ENCODE results near the gene TAS2R16. TPM values are rescaled to one million over a fixed set of nuclear protein-coding genes. Genes with fewer than 3 reads are reported as not detected.

The TAS2R16 gene
- total RNA-seq, 1 experiment from 2014 or later, result not detected

DNA sequence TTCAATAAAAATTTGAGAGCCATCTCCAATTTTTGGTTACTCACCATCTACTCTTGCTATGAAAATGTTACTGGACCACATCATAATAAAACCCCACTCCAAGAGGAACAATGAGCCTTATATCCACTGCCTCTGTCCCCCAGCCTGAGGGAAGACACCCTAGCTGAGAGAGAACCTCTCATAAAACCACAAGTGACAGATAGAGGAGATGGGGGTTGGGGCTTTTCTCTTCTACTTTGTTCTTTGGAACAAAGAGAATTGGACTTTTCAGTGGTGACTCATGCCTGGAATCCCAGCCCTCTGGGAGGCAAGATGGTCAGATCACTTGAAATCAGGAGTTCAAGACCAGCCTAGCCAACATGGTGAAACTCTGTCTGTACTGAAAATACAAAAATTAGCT is 27.6 kb upstream of the TAS2R16 start:
- no peaks in the 10 kb centered on the region for H3K9me2 ChIP-seq (ENCODE audit: insufficient read depth)
- H2AFZ ChIP-seq (ENCODE audit: low read depth, low read length, poor library complexity, severe bottlenecking), result no peak overlapping the region
- intact Hi-C loops (cut with micrococcal nuclease), result no loop called here
- no peak overlapping the region for H3K4me3 ChIP-seq (replicated peaks in 1 of 2; ENCODE audit: low read depth in 1 of 2, low read length in 2 of 2)
- no peaks in the 10 kb centered on the region for H3K36me3 ChIP-seq (ENCODE audit: control insufficient read depth in 1 of 2, insufficient read depth in 2 of 2, low read length in 2 of 2)
- RAD21 ChIA-PET (ENCODE audit: low non-redundant PET in 1 of 2, low total read pairs in 2 of 2, uncharacterized antibody in 2 of 2, unreplicated experiment in 2 of 2), result no interaction called here
- TF ChIP-seq EGR1 (IDR thresholded peaks at IDR 0.05; ENCODE audit: low read depth) (no peak), SRF (IDR thresholded peaks at IDR 0.05; ENCODE audit: low read depth) (no peak), CEBPB (IDR thresholded peaks at IDR 0.05; ENCODE audit: low read depth) (no peak), SIN3A (IDR thresholded peaks at IDR 0.05; ENCODE audit: low read depth) (no peak), JUND (IDR thresholded peaks at IDR 0.05) (no peak), SP1 (IDR thresholded peaks at IDR 0.05; ENCODE audit: low read depth) (no peak), POLR2A (IDR thresholded peaks at IDR 0.05; ENCODE audit: borderline replicate concordance, extremely low read depth, insufficient read depth, insufficient read length) (no peak), CBX3 (IDR thresholded peaks at IDR 0.05; ENCODE audit: low read depth) (no peak), ZFX (IDR thresholded peaks at IDR 0.05) (no peak), EZH2phosphoT487 (IDR thresholded peaks at IDR 0.05; ENCODE audit: borderline replicate concordance) (no peak), POLR2AphosphoS5 (IDR thresholded peaks at IDR 0.05; ENCODE audit: low read depth, low read length) (no peak), RAD21 (IDR thresholded peaks at IDR 0.05; ENCODE audit: low read depth) (no peak), ZNF274 (IDR thresholded peaks at IDR 0.05; ENCODE audit: low read depth, low read length) (no peak), TCF7L2 (IDR thresholded peaks at IDR 0.05; ENCODE audit: borderline replicate concordance, extremely low read depth, insufficient read depth, insufficient read length) (no peak), EZH2 (IDR thresholded peaks at IDR 0.05) (no peak), FOSL1 (IDR thresholded peaks at IDR 0.05; ENCODE audit: low read depth) (no peak), YY1 (IDR thresholded peaks at IDR 0.05; ENCODE audit: extremely low read depth, insufficient replicate concordance, low read depth, low read length) (no peak)
- TF ChIP-seq, protein P1, sequence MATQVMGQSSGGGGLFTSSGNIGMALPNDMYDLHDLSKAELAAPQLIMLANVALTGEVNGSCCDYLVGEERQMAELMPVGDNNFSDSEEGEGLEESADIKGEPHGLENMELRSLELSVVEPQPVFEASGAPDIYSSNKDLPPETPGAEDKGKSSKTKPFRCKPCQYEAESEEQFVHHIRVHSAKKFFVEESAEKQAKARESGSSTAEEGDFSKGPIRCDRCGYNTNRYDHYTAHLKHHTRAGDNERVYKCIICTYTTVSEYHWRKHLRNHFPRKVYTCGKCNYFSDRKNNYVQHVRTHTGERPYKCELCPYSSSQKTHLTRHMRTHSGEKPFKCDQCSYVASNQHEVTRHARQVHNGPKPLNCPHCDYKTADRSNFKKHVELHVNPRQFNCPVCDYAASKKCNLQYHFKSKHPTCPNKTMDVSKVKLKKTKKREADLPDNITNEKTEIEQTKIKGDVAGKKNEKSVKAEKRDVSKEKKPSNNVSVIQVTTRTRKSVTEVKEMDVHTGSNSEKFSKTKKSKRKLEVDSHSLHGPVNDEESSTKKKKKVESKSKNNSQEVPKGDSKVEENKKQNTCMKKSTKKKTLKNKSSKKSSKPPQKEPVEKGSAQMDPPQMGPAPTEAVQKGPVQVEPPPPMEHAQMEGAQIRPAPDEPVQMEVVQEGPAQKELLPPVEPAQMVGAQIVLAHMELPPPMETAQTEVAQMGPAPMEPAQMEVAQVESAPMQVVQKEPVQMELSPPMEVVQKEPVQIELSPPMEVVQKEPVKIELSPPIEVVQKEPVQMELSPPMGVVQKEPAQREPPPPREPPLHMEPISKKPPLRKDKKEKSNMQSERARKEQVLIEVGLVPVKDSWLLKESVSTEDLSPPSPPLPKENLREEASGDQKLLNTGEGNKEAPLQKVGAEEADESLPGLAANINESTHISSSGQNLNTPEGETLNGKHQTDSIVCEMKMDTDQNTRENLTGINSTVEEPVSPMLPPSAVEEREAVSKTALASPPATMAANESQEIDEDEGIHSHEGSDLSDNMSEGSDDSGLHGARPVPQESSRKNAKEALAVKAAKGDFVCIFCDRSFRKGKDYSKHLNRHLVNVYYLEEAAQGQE (IDR thresholded peaks at IDR 0.05; ENCODE audit: low read depth), result no peak
- TF ChIP-seq, protein P2, sequence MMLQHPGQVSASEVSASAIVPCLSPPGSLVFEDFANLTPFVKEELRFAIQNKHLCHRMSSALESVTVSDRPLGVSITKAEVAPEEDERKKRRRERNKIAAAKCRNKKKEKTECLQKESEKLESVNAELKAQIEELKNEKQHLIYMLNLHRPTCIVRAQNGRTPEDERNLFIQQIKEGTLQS (IDR thresholded peaks at IDR 0.05), result no peak
- TF ChIP-seq, protein P3, sequence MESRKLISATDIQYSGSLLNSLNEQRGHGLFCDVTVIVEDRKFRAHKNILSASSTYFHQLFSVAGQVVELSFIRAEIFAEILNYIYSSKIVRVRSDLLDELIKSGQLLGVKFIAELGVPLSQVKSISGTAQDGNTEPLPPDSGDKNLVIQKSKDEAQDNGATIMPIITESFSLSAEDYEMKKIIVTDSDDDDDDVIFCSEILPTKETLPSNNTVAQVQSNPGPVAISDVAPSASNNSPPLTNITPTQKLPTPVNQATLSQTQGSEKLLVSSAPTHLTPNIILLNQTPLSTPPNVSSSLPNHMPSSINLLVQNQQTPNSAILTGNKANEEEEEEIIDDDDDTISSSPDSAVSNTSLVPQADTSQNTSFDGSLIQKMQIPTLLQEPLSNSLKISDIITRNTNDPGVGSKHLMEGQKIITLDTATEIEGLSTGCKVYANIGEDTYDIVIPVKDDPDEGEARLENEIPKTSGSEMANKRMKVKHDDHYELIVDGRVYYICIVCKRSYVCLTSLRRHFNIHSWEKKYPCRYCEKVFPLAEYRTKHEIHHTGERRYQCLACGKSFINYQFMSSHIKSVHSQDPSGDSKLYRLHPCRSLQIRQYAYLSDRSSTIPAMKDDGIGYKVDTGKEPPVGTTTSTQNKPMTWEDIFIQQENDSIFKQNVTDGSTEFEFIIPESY (IDR thresholded peaks at IDR 0.05; ENCODE audit: extremely low read depth, insufficient replicate concordance, low read length), result no peak
- H4K20me1 ChIP-seq (ENCODE audit: insufficient read depth), result no peaks in the 10 kb centered on the region
- H3K9me3 ChIP-seq (ENCODE audit: control insufficient read depth in 1 of 2, insufficient read depth in 1 of 2, low read depth in 1 of 2, low read length in 2 of 2), result no peaks in the 10 kb centered on the region
- no peak overlapping the region for H3K4me2 ChIP-seq (ENCODE audit: low read length)
- no peak overlapping the region for H3K9ac ChIP-seq (ENCODE audit: low read length)
- no peaks in the 10 kb centered on the region for H3K27me3 ChIP-seq (ENCODE audit: insufficient read depth, low read length)
- no peak overlapping the region for H3K27ac ChIP-seq (ENCODE audit: low read depth, low read length)
- ATAC-seq, result peak; percentile 30; the same call in 1 of the 2 replicates
- BruUV-seq (replicated peaks), result no TSS peak
- H3K79me2 ChIP-seq (ENCODE audit: insufficient read depth, low read length), result no peaks in the 10 kb centered on the region
- POLR2A ChIA-PET, result no interaction called here
- no peaks in the 10 kb centered on the region for H3K4me1 ChIP-seq (ENCODE audit: control insufficient read depth in 1 of 2, insufficient read depth in 2 of 2, low read length in 2 of 2)
- CTCF ChIA-PET, result no interaction called here
- DNase-seq (ENCODE audit: low read depth, low spot score), result no peak

All from HCT116 (cell line).